ENCODE data around the gene COL28A1.
"Not testable (repeated sequence)": the region's sequence is repeated elsewhere in the genome, so short reads cannot be mapped to it uniquely, and the experiment has no call there.

The COL28A1 gene

GRCh38 chr7:7399707-7400106 lies 136.0 kb downstream of the COL28A1 start:
- TF ChIP-seq, protein P1, sequence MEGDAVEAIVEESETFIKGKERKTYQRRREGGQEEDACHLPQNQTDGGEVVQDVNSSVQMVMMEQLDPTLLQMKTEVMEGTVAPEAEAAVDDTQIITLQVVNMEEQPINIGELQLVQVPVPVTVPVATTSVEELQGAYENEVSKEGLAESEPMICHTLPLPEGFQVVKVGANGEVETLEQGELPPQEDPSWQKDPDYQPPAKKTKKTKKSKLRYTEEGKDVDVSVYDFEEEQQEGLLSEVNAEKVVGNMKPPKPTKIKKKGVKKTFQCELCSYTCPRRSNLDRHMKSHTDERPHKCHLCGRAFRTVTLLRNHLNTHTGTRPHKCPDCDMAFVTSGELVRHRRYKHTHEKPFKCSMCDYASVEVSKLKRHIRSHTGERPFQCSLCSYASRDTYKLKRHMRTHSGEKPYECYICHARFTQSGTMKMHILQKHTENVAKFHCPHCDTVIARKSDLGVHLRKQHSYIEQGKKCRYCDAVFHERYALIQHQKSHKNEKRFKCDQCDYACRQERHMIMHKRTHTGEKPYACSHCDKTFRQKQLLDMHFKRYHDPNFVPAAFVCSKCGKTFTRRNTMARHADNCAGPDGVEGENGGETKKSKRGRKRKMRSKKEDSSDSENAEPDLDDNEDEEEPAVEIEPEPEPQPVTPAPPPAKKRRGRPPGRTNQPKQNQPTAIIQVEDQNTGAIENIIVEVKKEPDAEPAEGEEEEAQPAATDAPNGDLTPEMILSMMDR (IDR thresholded peaks at IDR 0.05; ENCODE audit: extremely low read depth, insufficient read depth, missing control alignments): no peak
- DNase-seq (ENCODE audit: low spot score): no peak
- in situ Hi-C loops (cut with MboI; ENCODE audit: low pct_unique_long_range_greater_than_20kb, low sequenced_read_pairs, unreplicated experiment): no loop called here

DNA sequence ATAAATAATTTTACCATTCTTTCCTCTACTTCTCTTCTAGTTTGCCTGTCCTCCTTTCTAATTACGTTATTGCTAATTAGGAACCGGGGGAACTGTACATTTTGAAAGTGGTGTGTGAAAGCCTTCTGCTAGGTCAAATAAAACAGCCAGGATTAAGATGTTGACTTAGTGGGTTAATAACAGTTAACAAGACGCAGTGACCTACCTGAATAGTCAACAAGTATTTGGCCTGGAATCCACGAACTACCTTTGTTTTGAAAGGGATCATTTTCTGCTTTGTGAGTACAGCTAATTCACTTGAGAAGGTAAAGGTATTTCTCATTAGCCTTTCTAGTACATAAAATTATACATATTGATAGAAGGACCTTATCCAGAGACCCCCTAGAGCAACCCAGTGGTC lies 139.9 kb downstream of the COL28A1 start:
- TF ChIP-seq, protein P1 (IDR thresholded peaks at IDR 0.05; ENCODE audit: extremely low read depth, insufficient read depth, missing control alignments): no peak
- in situ Hi-C loops (cut with MboI; ENCODE audit: low pct_unique_long_range_greater_than_20kb, low sequenced_read_pairs, unreplicated experiment): no loop called here

DNA sequence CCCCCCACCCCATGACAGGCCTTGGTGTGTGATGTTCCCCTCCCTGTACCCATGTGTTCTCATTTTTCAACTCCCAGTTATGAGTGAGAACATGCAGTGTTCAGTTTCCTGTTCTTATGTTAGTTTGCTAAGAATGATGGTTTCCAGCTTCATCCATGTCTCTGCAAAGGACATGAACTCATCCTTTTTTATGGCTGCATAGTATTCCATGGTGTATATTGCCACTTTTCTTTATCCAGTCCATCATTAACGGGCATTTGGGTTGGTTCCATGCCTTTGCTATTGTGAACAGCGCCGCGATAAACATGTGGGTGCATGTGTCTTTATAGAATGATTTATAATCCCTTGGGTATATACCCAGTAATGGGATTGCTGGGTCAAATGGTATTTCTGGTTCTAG lies 147.5 kb downstream of the COL28A1 start:
- DNase-seq (ENCODE audit: low spot score); in situ Hi-C loops (cut with MboI; ENCODE audit: low pct_unique_long_range_greater_than_20kb, low sequenced_read_pairs, unreplicated experiment): not testable (repeated sequence)

More for the DNA sequence above, 139.9 kb downstream of the COL28A1 start:
- no peak for DNase-seq (ENCODE audit: low spot score)

GRCh38 chr7:7385421-7385820 lies 150.3 kb downstream of the COL28A1 start:
- TF ChIP-seq, protein P1 (IDR thresholded peaks at IDR 0.05; ENCODE audit: extremely low read depth, insufficient read depth, missing control alignments): no peak

GRCh38 chr7:7384228-7384627 lies 151.4 kb downstream of the COL28A1 start:
- TF ChIP-seq, protein P1 (IDR thresholded peaks at IDR 0.05; ENCODE audit: extremely low read depth, insufficient read depth, missing control alignments): no peak
- in situ Hi-C loops (cut with MboI; ENCODE audit: low pct_unique_long_range_greater_than_20kb, low sequenced_read_pairs, unreplicated experiment): no loop called here
- DNase-seq (ENCODE audit: low spot score): no peak

More at GRCh38 chr7:7385421-7385820, 150.3 kb downstream of the COL28A1 start:
- in situ Hi-C loops (cut with MboI; ENCODE audit: low pct_unique_long_range_greater_than_20kb, low sequenced_read_pairs, unreplicated experiment): no loop called here
- no peak for DNase-seq (ENCODE audit: low spot score)

- no peak for DNase-seq (ENCODE audit: low spot score)
- TF ChIP-seq, protein P1 (IDR thresholded peaks at IDR 0.05; ENCODE audit: extremely low read depth, insufficient read depth, missing control alignments): no peak
- in situ Hi-C loops (cut with MboI; ENCODE audit: low pct_unique_long_range_greater_than_20kb, low sequenced_read_pairs, unreplicated experiment): no loop called here
Observed at GRCh38 chr7:7375538-7375937, 160.1 kb downstream of the COL28A1 start.

DNA sequence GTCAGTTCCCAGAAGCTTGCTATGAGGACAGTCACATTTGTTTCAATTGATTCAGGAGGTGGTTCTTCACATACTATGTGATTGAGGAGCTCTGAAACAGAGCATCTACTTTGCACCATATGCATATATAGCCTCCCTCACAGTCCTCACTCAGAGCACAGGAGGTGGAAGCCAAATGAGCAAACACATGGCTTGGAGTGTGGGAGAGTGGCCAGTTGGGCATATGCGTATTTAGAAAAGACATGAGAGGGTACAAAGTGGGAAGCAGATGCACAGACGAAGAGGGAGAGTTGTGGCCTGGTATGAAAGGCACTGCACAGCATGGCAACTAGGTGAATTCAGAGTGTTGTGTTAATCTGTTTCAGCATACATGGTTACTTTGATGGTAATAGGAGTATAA lies 165.6 kb downstream of the COL28A1 start:
- DNase-seq (ENCODE audit: low spot score): no peak
- TF ChIP-seq, protein P1 (IDR thresholded peaks at IDR 0.05; ENCODE audit: extremely low read depth, insufficient read depth, missing control alignments): no peak
- in situ Hi-C loops (cut with MboI; ENCODE audit: low pct_unique_long_range_greater_than_20kb, low sequenced_read_pairs, unreplicated experiment): no loop called here

Data from GM13977 (cell line).